Liver (tissue), 9 donors: ENCODE data around the gene MAGOHB. TPM values are rescaled to one million over a fixed set of nuclear protein-coding genes. Genes with fewer than 3 reads are reported as not detected.

Source experiments
- DNase-seq: peaks from one replicate; pipeline ENCODE4 v3.0.0-alpha.2; 2017; ENCODE audit warnings: low spot score
- H3K27ac ChIP-seq, 2 donors: one replicate each; pipeline ENCODE4 v1.7.0; 2013; ENCODE audit warnings: inconsistent platforms in 2 of 2, low read length in 2 of 2, control low read depth in 1 of 2, low read depth in 1 of 2, mild to moderate bottlenecking in 1 of 2
- H3K27me3 ChIP-seq, 4 donors: one replicate each; pipeline versions ENCODE4 v1.6.1 to v1.7.0; 2013; ENCODE audit warnings: low read length in 3 of 4, inconsistent platforms in 1 of 4, mild to moderate bottlenecking in 1 of 4, moderate library complexity in 1 of 4; ENCODE audit not compliant: control insufficient read depth in 4 of 4, insufficient read depth in 4 of 4
- H3K36me3 ChIP-seq, 4 donors: one replicate each; pipeline versions ENCODE4 v1.6.1 to v1.7.0; 2013; ENCODE audit warnings: low read length in 3 of 4, mild to moderate bottlenecking in 3 of 4, low read depth in 1 of 4, moderate library complexity in 1 of 4; ENCODE audit not compliant: control insufficient read depth in 4 of 4, insufficient read depth in 3 of 4
- H3K4me1 ChIP-seq, 4 donors: one replicate each; pipeline versions ENCODE4 v1.6.1 to v1.7.0; 2013; ENCODE audit warnings: low read length in 3 of 4, mild to moderate bottlenecking in 3 of 4, moderate library complexity in 1 of 4; ENCODE audit not compliant: control insufficient read depth in 4 of 4, insufficient read depth in 4 of 4
- H3K4me3 ChIP-seq, 3 donors: one replicate each; pipeline versions ENCODE4 v1.6.1 to v1.7.0; 2013; ENCODE audit warnings: low read length in 3 of 3, control low read depth in 1 of 3, low read depth in 1 of 3, mild to moderate bottlenecking in 1 of 3
- H3K9ac ChIP-seq, 2 donors: one replicate each; pipeline ENCODE4 v1.7.0; 2013; ENCODE audit warnings: low read length in 2 of 2, mild to moderate bottlenecking in 2 of 2, moderate library complexity in 2 of 2, control low read depth in 1 of 2, low read depth in 1 of 2
- H3K9me3 ChIP-seq, 4 donors: one replicate each; pipeline versions ENCODE4 v1.6.1 to v1.7.0; 2013; ENCODE audit warnings: low read length in 3 of 4; ENCODE audit not compliant: control insufficient read depth in 4 of 4
- EGR1 ChIP-seq, 2 donors: IDR thresholded peaks; 2 replicates each; pipeline ENCODE4 v1.6.1; 2016 to 2018; ENCODE audit warnings: antibody characterized with exemption in 2 of 2, low read depth in 2 of 2
- FOXA1 ChIP-seq: IDR thresholded peaks from 2 replicates; pipeline ENCODE4 v1.6.1; 2016; ENCODE audit warnings: antibody characterized with exemption
- FOXA2 ChIP-seq: IDR thresholded peaks from 2 replicates; pipeline ENCODE4 v1.6.1; 2016; ENCODE audit warnings: antibody characterized with exemption
- GABPA ChIP-seq, 2 donors: IDR thresholded peaks in 1 of 2; conservative IDR thresholded peaks in 1 of 2; 2 replicates each; pipeline ENCODE4 v1.6.1; 2016; ENCODE audit warnings: antibody characterized with exemption in 2 of 2, mild to moderate bottlenecking in 1 of 2, moderate library complexity in 1 of 2
- HNF4A ChIP-seq, 2 donors: conservative IDR thresholded peaks; 2 replicates each; pipeline ENCODE4 v1.6.1; 2016; ENCODE audit warnings: antibody characterized with exemption in 2 of 2, mild to moderate bottlenecking in 2 of 2
- HNF4G ChIP-seq: IDR thresholded peaks from 2 replicates; pipeline ENCODE4 v1.6.1; 2016; ENCODE audit warnings: antibody characterized with exemption
- JUND ChIP-seq, 2 donors: IDR thresholded peaks; 2 replicates each; pipeline ENCODE4 v1.6.1; 2016; ENCODE audit warnings: antibody characterized with exemption in 2 of 2
- NR2F2 ChIP-seq: IDR thresholded peaks from 2 replicates; pipeline ENCODE4 v1.6.1; 2016; ENCODE audit warnings: antibody characterized with exemption
- RAD21 ChIP-seq, 2 donors: IDR thresholded peaks; 2 replicates each; pipeline ENCODE4 v1.6.1; 2016; ENCODE audit warnings: antibody characterized with exemption in 2 of 2, mild to moderate bottlenecking in 2 of 2
- RXRA ChIP-seq, 2 donors: IDR thresholded peaks; 2 replicates each; pipeline ENCODE4 v1.6.1; 2017 to 2018; ENCODE audit warnings: antibody characterized with exemption in 2 of 2, mild to moderate bottlenecking in 1 of 2
- SP1 ChIP-seq: IDR thresholded peaks from 2 replicates; pipeline ENCODE4 v1.6.1; 2018; ENCODE audit warnings: antibody characterized with exemption, mild to moderate bottlenecking
- TAF1 ChIP-seq: conservative IDR thresholded peaks from 2 replicates; pipeline ENCODE4 v1.6.1; 2016; ENCODE audit warnings: antibody characterized with exemption, mild to moderate bottlenecking
- YY1 ChIP-seq: IDR thresholded peaks from 2 replicates; pipeline ENCODE4 v1.6.1; 2016; ENCODE audit warnings: antibody characterized with exemption, mild to moderate bottlenecking
- WGBS: extraction: QIAGEN DNeasy Blood & Tissue Kit; methylation state at CpG from one replicate; pipeline ENCODE4 v1.1.7; 2013; 5-methylcytosine and 5-hydroxymethylcytosine counted together
- polyA plus RNA-seq, 2 donors: library from polyadenylated mRNA; stranded (reverse) in 1 of 2; unstranded in 1 of 2; fragments of 200-250 nt in 1 of 2; fragments of >200 nt in 1 of 2; fragmentation: Nextera tagmentation in 1 of 2; extraction: Ambion mirVana in 1 of 2; gene quantifications; one replicate each; pipeline versions ENCODE4 v1.2.1 to v1.2.3, GENCODE V29; 2013 to 2015
- total RNA-seq, 2 donors: library from RNA; depleted of rRNA; stranded (reverse); fragments of >200 nt; gene quantifications; one replicate each; pipeline ENCODE4 v1.2.3, GENCODE V29; 2014
- TF ChIP-seq, protein P1 (sequence below): IDR thresholded peaks from 2 replicates; pipeline ENCODE4 v1.6.1; 2016; ENCODE audit warnings: antibody characterized with exemption
- TF ChIP-seq, protein P2 (sequence below): IDR thresholded peaks from 2 replicates; pipeline ENCODE4 v1.6.1; 2016; ENCODE audit warnings: antibody characterized with exemption
- TF ChIP-seq, protein P3 (sequence below): IDR thresholded peaks from 2 replicates; pipeline ENCODE4 v1.6.1; 2016; ENCODE audit warnings: antibody characterized with exemption
- TF ChIP-seq, protein P4 (sequence below): IDR thresholded peaks from 2 replicates; pipeline ENCODE4 v1.6.1; 2016; ENCODE audit warnings: antibody characterized with exemption, mild to moderate bottlenecking
- TF ChIP-seq, protein P5 (sequence below): fragments of 150-350 bp; IDR thresholded peaks from 2 replicates; pipeline ENCODE4 v1.5.1; 2017; ENCODE audit warnings: improper control_type of control experiment, low read depth, low read length; ENCODE audit not compliant: missing input control
- donor health status: healthy.
- donor health status: healthy.
- donor health status: healthy.
- donor health status: healthy.
- donor health status: healthy.

The MAGOHB gene
- total and polyA plus RNA-seq, 4 donors, result 7.6 to 20.7 (median 8.9) TPM

DNA sequence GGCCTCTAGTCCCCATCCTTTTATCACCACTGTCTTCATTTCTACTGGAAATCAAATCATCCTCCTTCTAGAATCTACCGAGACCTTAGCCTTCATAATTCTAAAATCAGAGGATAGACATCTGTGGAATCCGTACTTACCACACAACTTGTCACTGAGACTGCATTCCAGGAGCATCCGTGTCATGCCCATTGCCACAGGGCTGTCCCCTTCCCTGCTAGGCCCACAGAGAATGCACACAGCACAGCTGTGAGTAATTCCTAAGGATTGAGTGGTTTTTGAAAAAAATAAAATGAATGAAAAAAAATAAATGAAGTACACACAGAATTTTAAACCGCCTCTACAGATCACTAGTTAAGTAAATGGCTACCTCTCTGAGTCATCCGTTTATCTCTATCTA lies 21.0 kb upstream of the MAGOHB start:
- TF ChIP-seq, protein P1, sequence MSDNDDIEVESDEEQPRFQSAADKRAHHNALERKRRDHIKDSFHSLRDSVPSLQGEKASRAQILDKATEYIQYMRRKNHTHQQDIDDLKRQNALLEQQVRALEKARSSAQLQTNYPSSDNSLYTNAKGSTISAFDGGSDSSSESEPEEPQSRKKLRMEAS, result no peak
- TF ChIP-seq, protein P2, sequence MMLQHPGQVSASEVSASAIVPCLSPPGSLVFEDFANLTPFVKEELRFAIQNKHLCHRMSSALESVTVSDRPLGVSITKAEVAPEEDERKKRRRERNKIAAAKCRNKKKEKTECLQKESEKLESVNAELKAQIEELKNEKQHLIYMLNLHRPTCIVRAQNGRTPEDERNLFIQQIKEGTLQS, result no peak
- TF ChIP-seq, protein P3, sequence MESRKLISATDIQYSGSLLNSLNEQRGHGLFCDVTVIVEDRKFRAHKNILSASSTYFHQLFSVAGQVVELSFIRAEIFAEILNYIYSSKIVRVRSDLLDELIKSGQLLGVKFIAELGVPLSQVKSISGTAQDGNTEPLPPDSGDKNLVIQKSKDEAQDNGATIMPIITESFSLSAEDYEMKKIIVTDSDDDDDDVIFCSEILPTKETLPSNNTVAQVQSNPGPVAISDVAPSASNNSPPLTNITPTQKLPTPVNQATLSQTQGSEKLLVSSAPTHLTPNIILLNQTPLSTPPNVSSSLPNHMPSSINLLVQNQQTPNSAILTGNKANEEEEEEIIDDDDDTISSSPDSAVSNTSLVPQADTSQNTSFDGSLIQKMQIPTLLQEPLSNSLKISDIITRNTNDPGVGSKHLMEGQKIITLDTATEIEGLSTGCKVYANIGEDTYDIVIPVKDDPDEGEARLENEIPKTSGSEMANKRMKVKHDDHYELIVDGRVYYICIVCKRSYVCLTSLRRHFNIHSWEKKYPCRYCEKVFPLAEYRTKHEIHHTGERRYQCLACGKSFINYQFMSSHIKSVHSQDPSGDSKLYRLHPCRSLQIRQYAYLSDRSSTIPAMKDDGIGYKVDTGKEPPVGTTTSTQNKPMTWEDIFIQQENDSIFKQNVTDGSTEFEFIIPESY, result no peak
- no peak for TF ChIP-seq EGR1 (IDR thresholded peaks at IDR 0.05; ENCODE audit: low read depth in 2 of 2)
- TF ChIP-seq TAF1, result no peak
- no peak for TF ChIP-seq RXRA (IDR thresholded peaks at IDR 0.05)
- Histone ChIP-seq H3K4me1 (no peaks in the 10 kb centered on the region), H3K36me3 (no peaks in the 10 kb centered on the region), H3K27ac (no peak overlapping the region), H3K4me3 (no peak overlapping the region), H3K9me3 (no peaks in the 10 kb centered on the region), H3K27me3 (no peaks in the 10 kb centered on the region), H3K9ac (no peak overlapping the region)
- DNase-seq, result no peak
- WGBS, result 86% methylated on average over 5 of the region's 5 CpGs

DNA sequence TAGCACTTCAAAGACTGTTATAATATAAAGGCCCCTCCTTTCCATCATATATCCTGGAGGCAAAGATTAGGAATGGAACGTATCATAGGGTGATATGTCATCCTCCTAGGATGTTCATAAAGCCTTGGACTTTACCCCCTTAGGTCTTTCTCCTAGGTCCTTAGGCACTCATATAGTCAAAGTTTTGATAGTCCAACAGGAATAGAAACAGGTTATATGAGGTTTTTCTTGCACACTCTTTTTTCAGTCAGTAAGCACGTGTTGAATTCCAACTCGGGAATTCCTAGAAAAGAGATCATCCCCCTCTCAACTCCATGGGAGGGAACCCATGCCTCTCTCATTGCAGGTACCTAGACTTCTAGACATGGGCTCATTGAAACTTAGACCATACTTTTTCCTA lies 20.1 kb upstream of the MAGOHB start:
- Histone ChIP-seq H3K9me3 (no peaks in the 10 kb centered on the region), H3K27me3 (no peaks in the 10 kb centered on the region), H3K27ac (no peak overlapping the region), H3K9ac (no peak overlapping the region), H3K4me1 (no peaks in the 10 kb centered on the region), H3K36me3 (no peaks in the 10 kb centered on the region), H3K4me3 (no peak overlapping the region)
- TF ChIP-seq FOXA2 (no peak), RXRA (IDR thresholded peaks at IDR 0.05) (no peak), NR2F2 (no peak), YY1 (no peak), RAD21 (IDR thresholded peaks at IDR 0.05) (no peak), FOXA1 (no peak), HNF4G (no peak), GABPA (IDR thresholded peaks at IDR 0.05 in 1 of 2, conservative IDR thresholded peaks at IDR 0.05 in 1 of 2) (no peak), TAF1 (no peak), HNF4A (conservative IDR thresholded peaks at IDR 0.05) (no peak), JUND (IDR thresholded peaks at IDR 0.05) (no peak), EGR1 (IDR thresholded peaks at IDR 0.05; ENCODE audit: low read depth in 2 of 2) (no peak), SP1 (no peak)
- TF ChIP-seq, protein P4, sequence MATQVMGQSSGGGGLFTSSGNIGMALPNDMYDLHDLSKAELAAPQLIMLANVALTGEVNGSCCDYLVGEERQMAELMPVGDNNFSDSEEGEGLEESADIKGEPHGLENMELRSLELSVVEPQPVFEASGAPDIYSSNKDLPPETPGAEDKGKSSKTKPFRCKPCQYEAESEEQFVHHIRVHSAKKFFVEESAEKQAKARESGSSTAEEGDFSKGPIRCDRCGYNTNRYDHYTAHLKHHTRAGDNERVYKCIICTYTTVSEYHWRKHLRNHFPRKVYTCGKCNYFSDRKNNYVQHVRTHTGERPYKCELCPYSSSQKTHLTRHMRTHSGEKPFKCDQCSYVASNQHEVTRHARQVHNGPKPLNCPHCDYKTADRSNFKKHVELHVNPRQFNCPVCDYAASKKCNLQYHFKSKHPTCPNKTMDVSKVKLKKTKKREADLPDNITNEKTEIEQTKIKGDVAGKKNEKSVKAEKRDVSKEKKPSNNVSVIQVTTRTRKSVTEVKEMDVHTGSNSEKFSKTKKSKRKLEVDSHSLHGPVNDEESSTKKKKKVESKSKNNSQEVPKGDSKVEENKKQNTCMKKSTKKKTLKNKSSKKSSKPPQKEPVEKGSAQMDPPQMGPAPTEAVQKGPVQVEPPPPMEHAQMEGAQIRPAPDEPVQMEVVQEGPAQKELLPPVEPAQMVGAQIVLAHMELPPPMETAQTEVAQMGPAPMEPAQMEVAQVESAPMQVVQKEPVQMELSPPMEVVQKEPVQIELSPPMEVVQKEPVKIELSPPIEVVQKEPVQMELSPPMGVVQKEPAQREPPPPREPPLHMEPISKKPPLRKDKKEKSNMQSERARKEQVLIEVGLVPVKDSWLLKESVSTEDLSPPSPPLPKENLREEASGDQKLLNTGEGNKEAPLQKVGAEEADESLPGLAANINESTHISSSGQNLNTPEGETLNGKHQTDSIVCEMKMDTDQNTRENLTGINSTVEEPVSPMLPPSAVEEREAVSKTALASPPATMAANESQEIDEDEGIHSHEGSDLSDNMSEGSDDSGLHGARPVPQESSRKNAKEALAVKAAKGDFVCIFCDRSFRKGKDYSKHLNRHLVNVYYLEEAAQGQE, result no peak
- TF ChIP-seq, protein P5, sequence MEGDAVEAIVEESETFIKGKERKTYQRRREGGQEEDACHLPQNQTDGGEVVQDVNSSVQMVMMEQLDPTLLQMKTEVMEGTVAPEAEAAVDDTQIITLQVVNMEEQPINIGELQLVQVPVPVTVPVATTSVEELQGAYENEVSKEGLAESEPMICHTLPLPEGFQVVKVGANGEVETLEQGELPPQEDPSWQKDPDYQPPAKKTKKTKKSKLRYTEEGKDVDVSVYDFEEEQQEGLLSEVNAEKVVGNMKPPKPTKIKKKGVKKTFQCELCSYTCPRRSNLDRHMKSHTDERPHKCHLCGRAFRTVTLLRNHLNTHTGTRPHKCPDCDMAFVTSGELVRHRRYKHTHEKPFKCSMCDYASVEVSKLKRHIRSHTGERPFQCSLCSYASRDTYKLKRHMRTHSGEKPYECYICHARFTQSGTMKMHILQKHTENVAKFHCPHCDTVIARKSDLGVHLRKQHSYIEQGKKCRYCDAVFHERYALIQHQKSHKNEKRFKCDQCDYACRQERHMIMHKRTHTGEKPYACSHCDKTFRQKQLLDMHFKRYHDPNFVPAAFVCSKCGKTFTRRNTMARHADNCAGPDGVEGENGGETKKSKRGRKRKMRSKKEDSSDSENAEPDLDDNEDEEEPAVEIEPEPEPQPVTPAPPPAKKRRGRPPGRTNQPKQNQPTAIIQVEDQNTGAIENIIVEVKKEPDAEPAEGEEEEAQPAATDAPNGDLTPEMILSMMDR, result no peak
- TF ChIP-seq, protein P3, result no peak
- TF ChIP-seq, protein P1, result no peak
- TF ChIP-seq, protein P2, result no peak
- DNase-seq, result no peak
- 74% methylated on average over 3 of the region's 3 CpGs for WGBS
